D721Med (cell line): ENCODE measurements around the gene CCDC38.

Experiments used
- DNase-seq: peaks from one replicate; pipeline ENCODE4 v3.0.0; 2011; ENCODE audit warnings: low spot score; ENCODE audit not compliant: insufficient read length
- FAIRE-seq: peaks from 2 replicates; lab custom pipeline; 2011; peaks lifted over from hg19 to GRCh38; lab: Jason Lieb, UNC
- TF ChIP-seq, protein P1 (sequence below): IDR thresholded peaks from 2 replicates; pipeline ENCODE4 v1.5.1; 2012; ENCODE audit warnings: mild to moderate bottlenecking, control low read depth; ENCODE audit not compliant: insufficient read depth; ENCODE audit errors: missing control alignments

CCDC38 gene

GRCh38 chr12:95838125-95838524 is 104.3 kb downstream of the CCDC38 start:
- no peak for FAIRE-seq
- no peak for DNase-seq
- TF ChIP-seq, protein P1, sequence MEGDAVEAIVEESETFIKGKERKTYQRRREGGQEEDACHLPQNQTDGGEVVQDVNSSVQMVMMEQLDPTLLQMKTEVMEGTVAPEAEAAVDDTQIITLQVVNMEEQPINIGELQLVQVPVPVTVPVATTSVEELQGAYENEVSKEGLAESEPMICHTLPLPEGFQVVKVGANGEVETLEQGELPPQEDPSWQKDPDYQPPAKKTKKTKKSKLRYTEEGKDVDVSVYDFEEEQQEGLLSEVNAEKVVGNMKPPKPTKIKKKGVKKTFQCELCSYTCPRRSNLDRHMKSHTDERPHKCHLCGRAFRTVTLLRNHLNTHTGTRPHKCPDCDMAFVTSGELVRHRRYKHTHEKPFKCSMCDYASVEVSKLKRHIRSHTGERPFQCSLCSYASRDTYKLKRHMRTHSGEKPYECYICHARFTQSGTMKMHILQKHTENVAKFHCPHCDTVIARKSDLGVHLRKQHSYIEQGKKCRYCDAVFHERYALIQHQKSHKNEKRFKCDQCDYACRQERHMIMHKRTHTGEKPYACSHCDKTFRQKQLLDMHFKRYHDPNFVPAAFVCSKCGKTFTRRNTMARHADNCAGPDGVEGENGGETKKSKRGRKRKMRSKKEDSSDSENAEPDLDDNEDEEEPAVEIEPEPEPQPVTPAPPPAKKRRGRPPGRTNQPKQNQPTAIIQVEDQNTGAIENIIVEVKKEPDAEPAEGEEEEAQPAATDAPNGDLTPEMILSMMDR = no peak

DNA sequence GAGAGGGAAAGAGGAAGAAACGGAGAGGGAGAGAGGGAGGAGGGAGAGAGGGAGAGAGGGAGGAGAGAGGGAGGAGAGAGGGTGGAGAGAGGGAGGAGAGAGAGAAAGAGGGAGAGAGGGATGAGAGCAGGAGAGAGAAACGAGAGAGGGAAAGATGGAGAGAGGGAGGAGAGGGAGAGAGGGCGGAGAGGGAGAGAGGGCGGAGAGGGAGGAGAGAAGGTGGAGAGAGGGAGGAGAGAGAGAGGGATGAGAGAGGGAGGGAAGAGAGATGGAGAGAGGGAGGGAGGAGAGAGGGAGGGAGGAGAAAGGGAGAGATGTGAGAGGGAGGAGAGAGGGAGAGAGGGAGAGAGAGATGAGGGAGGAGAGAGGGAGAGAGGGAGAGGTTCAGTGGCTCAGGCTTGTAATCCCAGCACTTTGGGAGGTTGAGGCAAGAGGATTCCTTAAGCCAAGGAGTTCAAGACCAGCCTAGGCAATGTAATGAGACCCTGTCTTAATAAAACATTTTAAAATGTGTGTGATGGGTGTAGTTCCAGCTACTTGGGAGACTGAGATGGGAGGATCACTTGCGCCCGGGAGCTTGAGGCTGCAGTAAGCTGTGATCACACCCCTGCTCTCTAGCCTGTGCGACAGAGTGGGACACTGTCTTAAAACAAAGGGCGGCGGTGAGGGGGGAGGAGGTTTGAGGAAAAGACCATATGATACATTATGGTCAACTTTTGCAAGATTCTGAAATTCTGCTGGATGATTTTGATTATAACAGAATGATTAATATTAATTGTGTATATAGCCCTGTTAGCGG is 105.0 kb downstream of the CCDC38 start:
- TF ChIP-seq, protein P1 = no peak
- FAIRE-seq (no peak), DNase-seq (no peak)

- FAIRE-seq = no peak
- TF ChIP-seq, protein P1 = no peak
- DNase-seq = no peak
Measured at GRCh38 chr12:95836630-95837239, 105.7 kb downstream of the CCDC38 start.

GRCh38 chr12:95836185-95836609 is 106.2 kb downstream of the CCDC38 start:
- FAIRE-seq (peak; percentile 66), DNase-seq (no peak)
- TF ChIP-seq, protein P1 = no peak

DNA sequence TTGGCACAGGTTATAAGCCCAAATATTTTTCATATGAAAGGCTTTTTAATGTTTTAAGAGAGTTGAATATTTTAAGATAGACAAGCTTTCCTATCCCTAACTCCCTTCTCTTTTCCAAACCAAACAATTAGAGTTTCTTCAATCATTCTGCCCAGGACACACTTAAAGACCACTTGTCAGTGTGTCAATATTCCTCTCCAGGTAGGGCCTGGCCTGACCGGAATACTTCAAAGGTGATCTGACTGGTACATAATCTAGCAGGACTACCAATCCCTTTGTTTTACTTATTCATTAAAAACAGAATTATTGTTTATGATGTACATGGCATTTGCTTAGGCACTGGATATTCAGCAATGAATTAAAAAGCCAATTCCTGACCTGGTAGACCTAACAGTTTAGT is 107.8 kb downstream of the CCDC38 start:
- TF ChIP-seq, protein P1 = no peak
- DNase-seq = no peak
- FAIRE-seq = no peak

GRCh38 chr12:95830335-95831089 is 111.9 kb downstream of the CCDC38 start:
- DNase-seq = no peak
- no peak for FAIRE-seq
- TF ChIP-seq, protein P1 = no peak
